ENCODE results near the gene EAF1. TPM values are rescaled to one million over a fixed set of nuclear protein-coding genes. Genes with fewer than 3 reads are reported as not detected.

EAF1 gene
- total and polyA plus RNA-seq, 2 donors (not counting 1 experiment from before 2014, with no cell fraction given), result 8.3 to 19.8 TPM

DNA sequence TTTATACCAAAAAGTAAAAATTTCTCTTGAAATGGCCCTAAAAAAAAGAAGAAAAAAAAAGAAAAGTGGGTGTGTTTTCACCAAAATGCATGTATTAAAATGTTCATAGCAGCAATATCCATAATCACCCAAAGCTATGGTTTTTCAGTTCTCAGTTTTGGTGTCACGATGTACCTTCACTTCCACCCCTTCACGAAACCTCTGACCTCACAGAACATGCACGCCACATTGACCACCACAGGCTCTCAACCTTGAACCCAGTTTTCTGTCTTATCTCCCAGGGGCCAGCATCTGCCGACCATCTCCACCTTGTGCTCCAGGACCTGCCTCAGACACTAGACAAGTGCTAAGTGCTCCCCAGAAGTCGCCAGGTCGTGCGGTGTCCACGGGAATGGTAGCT, 63.7 kb downstream of the EAF1 start:
- ATAC-seq (ENCODE audit: low read depth) (no peak), DNase-seq (no peak)
- Histone ChIP-seq H3K27ac (ENCODE audit: low read length in 2 of 2) (no peak overlapping the region), H4K20me1 (ENCODE audit: control insufficient read depth, insufficient read depth, low read length, poor library complexity, severe bottlenecking) (no peaks in the 10 kb centered on the region), H3K79me2 (ENCODE audit: control insufficient read depth, insufficient read depth, low read length) (no peaks in the 10 kb centered on the region), H3K4me3 (ENCODE audit: control extremely low read depth in 1 of 5, extremely low read depth in 1 of 5, insufficient read depth in 1 of 5, low read depth in 2 of 5, low read length in 4 of 5) (no peak overlapping the region), H3K4me2 (replicated peaks; ENCODE audit: low read depth, low read length, poor library complexity, severe bottlenecking) (no peak overlapping the region), H3K9ac (ENCODE audit: low read length) (no peak overlapping the region), H3K4me1 (ENCODE audit: control insufficient read depth in 2 of 2, insufficient read depth in 2 of 2, low read length in 2 of 2) (no peaks in the 10 kb centered on the region), H2AFZ (ENCODE audit: insufficient read depth, low read depth, low read length, poor library complexity, severe bottlenecking) (no peak overlapping the region), H3K36me3 (replicated peaks in 1 of 2; ENCODE audit: control extremely low read depth in 1 of 2, control insufficient read depth in 1 of 2, extremely low read depth in 1 of 2, insufficient read depth in 2 of 2, low read length in 1 of 2) (no peaks in the 10 kb centered on the region), H3K9me3 (ENCODE audit: control extremely low read depth in 1 of 3, control insufficient read depth in 2 of 3, insufficient read depth in 1 of 3, low read length in 2 of 3) (no peaks in the 10 kb centered on the region), H3K27me3 (replicated peaks in 1 of 4; ENCODE audit: control extremely low read depth in 1 of 4, control insufficient read depth in 3 of 4, insufficient read depth in 4 of 4, low read length in 3 of 4) (no peaks in the 10 kb centered on the region)
- intact Hi-C loops (cut with micrococcal nuclease), result no loop called here
- CTCF ChIA-PET, result no interaction called here
- Mint-ChIP-seq H3K4me3 (no peak overlapping the region), H3K4me1 (no peaks in the 10 kb centered on the region), H3K27ac (no peak overlapping the region), H3K27me3 (peaks cover 5% of the 10 kb centered on the region), H3K9me3 (ENCODE audit: insufficient read depth) (no peaks in the 10 kb centered on the region)
- POLR2A ChIA-PET, result no interaction called here
- TF ChIP-seq CTCF (IDR thresholded peaks at IDR 0.05) (no peak), EZH2 (IDR thresholded peaks at IDR 0.05; ENCODE audit: borderline replicate concordance, insufficient read depth, low read depth, low read length, poor library complexity, severe bottlenecking) (no peak)
- WGBS (ENCODE audit: insufficient coverage), result 83% methylated on average over 8 of the region's 8 CpGs

Small RNAs within 50 kb of the gene (small RNA-seq; reads per million reads assigned to genes)
- not detected for gene RNU6-1024P (ENCODE audit: insufficient read length, low read depth, low replicate concordance)

Other genes starting within 250 kb of the EAF1 start
- 85.9 and 95.5 TPM in 2 replicates for gene CAPN7, start 221.4 kb upstream of the EAF1 start, total RNA-seq
- gene CAPN7, start 221.4 kb upstream of the EAF1 start, polyA plus RNA-seq, result 33.3 and 40.4 TPM in 2 replicates
- 73.6 and 76.6 TPM in 2 replicates for gene SH3BP5, start 95.0 kb upstream of the EAF1 start, total RNA-seq
- gene SH3BP5, start 95.0 kb upstream of the EAF1 start, polyA plus RNA-seq, result 92.3 and 156 TPM in 2 replicates
- gene METTL6, start 54 bp upstream of the EAF1 start, total RNA-seq, result 23.9 and 27.1 TPM in 2 replicates
- 7.6 and 7.7 TPM in 2 replicates for gene METTL6, start 54 bp upstream of the EAF1 start, polyA plus RNA-seq
- 1.9 TPM in 2 replicates for gene COLQ, start 94.1 kb downstream of the EAF1 start, total RNA-seq
- gene COLQ, start 94.1 kb downstream of the EAF1 start, polyA plus RNA-seq, result 2.5 TPM in 2 replicates
- gene HACL1, start 174.0 kb downstream of the EAF1 start, total RNA-seq, result 38.7 and 38.9 TPM in 2 replicates
- gene HACL1, start 174.0 kb downstream of the EAF1 start, polyA plus RNA-seq, result 18.2 and 20.8 TPM in 2 replicates
- gene BTD, start 174.1 kb downstream of the EAF1 start, total RNA-seq, result 21.9 and 25.3 TPM in 2 replicates
- 8.2 and 8.8 TPM in 2 replicates for gene BTD, start 174.1 kb downstream of the EAF1 start, polyA plus RNA-seq

All from B cell (primary cell).